Measurements from ENCODE around the gene FOXO3. TPM values are rescaled to one million over a fixed set of nuclear protein-coding genes. Genes with fewer than 3 reads are reported as not detected.
"Not testable (repeated sequence)": the region's sequence is repeated elsewhere in the genome, so short reads cannot be mapped to it uniquely, and the experiment has no call there.

The FOXO3 gene
- total RNA-seq, 1 donor from 2014 or later = 13.9 TPM

- DNase-seq (ENCODE audit: low read depth in 2 of 2) = no peak
Observed at GRCh38 chr6:108555399-108556052, 5.2 kb upstream of the FOXO3 start.

- DNase-seq (ENCODE audit: low read depth in 2 of 2) = no peak
Observed at GRCh38 chr6:108556250-108556649, 4.5 kb upstream of the FOXO3 start.

- DNase-seq (ENCODE audit: low read depth in 2 of 2) = no peak
Observed at GRCh38 chr6:108556866-108557493, 3.7 kb upstream of the FOXO3 start.

- DNase-seq (ENCODE audit: low read depth in 2 of 2) = peak; percentile 77 to 87
Observed at GRCh38 chr6:108557494-108558371, 3.0 kb upstream of the FOXO3 start.

- DNase-seq (ENCODE audit: low read depth in 2 of 2) = peak; percentile 100
Observed at GRCh38 chr6:108558372-108559096, 2.2 kb upstream of the FOXO3 start.

GRCh38 chr6:108559097-108559883, 1.4 kb upstream of the FOXO3 start:
- DNase-seq (ENCODE audit: low read depth in 2 of 2) = peak; percentile 90 to 92

- DNase-seq (ENCODE audit: low read depth in 2 of 2) = peak; percentile 85 to 93
Observed at GRCh38 chr6:108559884-108560462, 744 bp upstream of the FOXO3 start.

- not testable (repeated sequence) for DNase-seq (ENCODE audit: low read depth in 2 of 2)
Observed at GRCh38 chr6:108561309-108561647, 561 bp downstream of the FOXO3 start.

GRCh38 chr6:108561742-108562502, 1.2 kb downstream of the FOXO3 start:
- peak; percentile 26 to 30 for DNase-seq (ENCODE audit: low read depth in 2 of 2)

GRCh38 chr6:108562503-108562993, 1.8 kb downstream of the FOXO3 start:
- peak; percentile 70 to 76 for DNase-seq (ENCODE audit: low read depth in 2 of 2)

- DNase-seq (ENCODE audit: low read depth in 2 of 2) = no peak
Observed at GRCh38 chr6:108563292-108563691, 2.6 kb downstream of the FOXO3 start.

- DNase-seq (ENCODE audit: low read depth in 2 of 2) = peak in 1 of 2 donors; percentile 73
Observed at GRCh38 chr6:108564178-108564577, 3.5 kb downstream of the FOXO3 start.

- DNase-seq (ENCODE audit: low read depth in 2 of 2) = peak in 1 of 2 donors; percentile 34
Observed at GRCh38 chr6:108565091-108565766, 4.5 kb downstream of the FOXO3 start.

- peak; percentile 71 to 86 for DNase-seq (ENCODE audit: low read depth in 2 of 2)
Observed at GRCh38 chr6:108565893-108566292, 5.2 kb downstream of the FOXO3 start.

GRCh38 chr6:108566406-108566805, 5.7 kb downstream of the FOXO3 start:
- DNase-seq (ENCODE audit: low read depth in 2 of 2) = no peak

GRCh38 chr6:108568101-108568500, 7.4 kb downstream of the FOXO3 start:
- DNase-seq (ENCODE audit: low read depth in 2 of 2) = no peak

- no peak for DNase-seq (ENCODE audit: low read depth in 2 of 2)
Observed at GRCh38 chr6:108568551-108569305, 8.0 kb downstream of the FOXO3 start.

- DNase-seq (ENCODE audit: low read depth in 2 of 2) = peak in 1 of 2 donors; percentile 27
Observed at GRCh38 chr6:108570517-108570916, 9.8 kb downstream of the FOXO3 start.

Measured in lung microvascular endothelial cell (primary cell).